Renal cortical epithelial cell (primary cell): Measurements from ENCODE around the gene BICRA. TPM values are rescaled to one million over a fixed set of nuclear protein-coding genes. Genes with fewer than 3 reads are reported as not detected.

Experiments used
- DNase-seq: peaks from one replicate; pipeline ENCODE4 v3.0.0-alpha.2; 2011; ENCODE audit warnings: low read depth
- total RNA-seq: library from RNA; depleted of rRNA; stranded (reverse); fragments of >200 nt; gene quantifications from 2 replicates; pipeline ENCODE4 v1.2.3, GENCODE V29; 2014

BICRA gene
- total RNA-seq, 1 donor from 2014 or later: 18.8 TPM

DNA sequence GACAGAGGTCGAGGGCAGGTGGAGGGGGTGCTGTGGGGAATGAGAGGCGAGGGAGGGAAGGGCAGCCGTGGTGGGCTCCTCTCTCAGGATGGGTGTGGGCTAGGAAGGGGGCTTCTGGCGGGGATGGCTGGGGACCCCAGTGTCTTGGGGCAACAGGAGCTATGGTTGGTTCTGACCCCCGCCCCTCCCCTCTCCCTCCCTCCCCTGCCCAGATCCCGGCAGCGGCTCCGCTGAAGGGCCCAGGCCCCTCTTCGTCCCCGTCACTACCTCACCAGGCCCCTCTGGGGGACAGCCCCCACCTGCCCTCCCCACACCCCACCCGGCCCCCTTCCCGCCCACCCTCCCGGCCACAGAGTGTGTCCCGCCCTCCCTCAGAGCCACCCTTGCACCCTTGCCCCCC lies 85.0 kb downstream of the BICRA start:
- DNase-seq: no peak

DNA sequence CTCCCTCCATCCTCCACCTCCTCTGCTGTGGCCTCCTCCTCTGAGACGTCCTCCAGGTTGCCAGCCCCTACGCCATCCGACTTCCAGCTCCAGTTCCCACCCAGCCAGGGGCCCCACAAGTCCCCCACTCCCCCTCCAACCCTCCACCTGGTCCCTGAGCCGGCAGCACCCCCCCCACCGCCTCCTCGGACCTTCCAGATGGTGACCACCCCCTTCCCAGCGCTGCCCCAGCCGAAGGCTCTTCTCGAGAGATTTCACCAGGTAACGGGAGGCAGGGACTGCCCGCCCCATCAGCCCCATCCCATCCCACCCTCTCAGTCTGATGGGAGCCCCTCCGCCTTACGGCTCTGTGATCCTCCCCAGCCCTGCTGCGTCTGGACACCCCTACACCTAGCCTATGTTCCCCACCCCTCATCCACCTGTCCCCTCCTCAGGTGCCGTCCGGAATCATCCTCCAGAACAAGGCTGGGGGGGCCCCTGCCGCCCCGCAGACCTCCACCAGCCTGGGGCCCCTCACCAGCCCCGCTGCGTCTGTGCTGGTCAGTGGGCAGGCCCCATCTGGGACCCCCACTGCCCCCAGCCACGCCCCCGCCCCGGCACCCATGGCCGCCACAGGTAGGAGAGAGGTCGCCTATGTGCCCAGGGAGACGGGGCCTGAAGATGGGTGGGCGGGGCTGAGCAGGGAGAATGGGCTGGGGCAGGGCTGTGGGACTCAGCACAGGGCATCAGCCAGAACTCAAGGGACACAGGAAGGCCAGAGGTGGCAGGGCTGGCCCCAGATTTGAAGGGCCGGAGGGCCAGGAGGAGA lies 85.7 kb downstream of the BICRA start:
- no peak for DNase-seq

DNA sequence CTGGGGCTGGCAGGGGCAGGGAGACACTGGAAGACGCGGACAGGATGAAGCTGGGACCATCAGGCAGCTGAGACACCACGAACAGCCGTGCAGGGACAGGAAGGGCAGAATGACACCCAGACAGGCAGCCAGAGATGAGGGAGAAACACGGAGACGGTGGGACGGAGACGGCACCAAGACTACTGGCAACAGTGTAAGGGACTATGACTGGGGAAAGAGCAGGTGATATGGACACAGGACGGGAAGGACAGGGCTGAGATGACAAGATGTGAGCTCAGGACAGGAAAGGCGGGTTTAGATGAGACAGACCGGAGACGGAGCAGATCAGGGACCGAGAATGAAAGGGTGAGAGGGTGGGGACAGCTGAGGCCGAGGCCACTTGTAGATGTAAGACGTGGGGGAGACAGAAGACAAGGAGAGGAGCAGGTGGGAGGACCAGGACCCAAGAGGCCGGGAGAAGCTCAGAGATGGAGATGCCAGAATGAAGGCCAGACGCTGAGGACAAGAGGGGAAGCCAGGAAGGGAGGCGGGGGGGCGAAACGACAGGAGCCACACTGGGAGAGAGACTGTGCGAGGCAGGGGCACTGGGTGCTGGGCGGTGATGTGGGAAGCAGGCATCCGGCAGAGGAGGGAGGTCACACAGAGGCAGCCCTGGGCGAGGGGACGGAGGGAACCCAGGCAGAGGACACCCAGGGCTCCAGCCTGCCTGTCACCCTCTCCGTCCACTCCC lies 86.8 kb downstream of the BICRA start:
- DNase-seq: no peak

DNA sequence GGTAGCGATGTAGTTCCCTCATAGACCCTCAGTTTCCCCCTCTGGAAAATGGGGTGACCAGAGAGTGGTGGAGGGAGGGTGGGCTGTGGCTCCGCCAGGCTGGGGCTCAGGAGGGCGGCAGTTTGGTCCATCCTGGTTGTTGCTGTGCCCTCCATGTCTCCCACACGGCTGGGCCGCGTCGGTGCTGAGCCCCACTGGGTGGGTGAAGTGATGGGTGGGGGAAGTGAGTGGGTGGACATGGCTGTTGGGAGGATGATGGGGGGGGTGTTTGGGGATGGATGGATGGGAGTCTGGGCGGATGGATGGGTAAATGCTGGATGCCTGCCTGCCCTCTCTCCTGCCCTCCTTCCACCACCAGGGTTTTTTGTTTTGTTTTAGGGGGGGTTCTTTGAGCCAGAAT lies 87.7 kb downstream of the BICRA start:
- no peak for DNase-seq

DNA sequence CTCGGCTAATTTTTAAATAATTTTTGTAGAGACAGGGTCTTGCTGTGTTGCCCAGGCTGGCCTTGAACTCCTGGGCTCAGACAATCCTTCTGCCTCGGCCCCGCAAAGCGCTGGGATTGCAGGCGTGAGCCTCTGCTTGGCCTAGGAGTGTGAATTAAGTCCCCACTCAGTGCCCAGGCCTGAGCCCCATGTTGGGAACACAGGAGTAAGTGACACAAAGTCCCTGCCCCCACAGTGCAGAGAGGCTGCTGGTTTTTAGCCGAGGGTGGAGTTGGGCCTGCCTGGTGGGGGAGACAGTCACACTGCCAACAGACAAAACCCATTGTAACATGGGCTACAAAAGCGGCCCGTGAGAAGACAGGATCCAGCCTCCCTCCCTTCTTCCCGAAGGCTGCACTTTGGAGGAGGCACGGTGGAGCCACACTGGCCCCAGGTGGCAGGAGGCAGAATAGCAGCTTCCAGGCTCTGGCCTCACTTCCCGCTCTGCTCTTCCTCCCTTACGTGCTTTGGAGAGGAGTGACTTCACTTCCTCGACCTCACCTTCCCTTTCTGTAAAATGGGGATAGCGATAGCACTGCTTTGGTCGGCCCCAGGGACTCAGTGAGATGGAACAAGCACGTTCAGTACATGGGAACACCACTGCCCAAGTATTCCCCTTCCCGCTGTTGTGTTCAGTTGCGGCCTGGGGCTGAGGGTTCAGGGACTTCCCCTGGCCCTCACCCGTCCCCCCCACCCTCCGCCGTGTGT lies 89.1 kb downstream of the BICRA start:
- peak; percentile 50 for DNase-seq

DNA sequence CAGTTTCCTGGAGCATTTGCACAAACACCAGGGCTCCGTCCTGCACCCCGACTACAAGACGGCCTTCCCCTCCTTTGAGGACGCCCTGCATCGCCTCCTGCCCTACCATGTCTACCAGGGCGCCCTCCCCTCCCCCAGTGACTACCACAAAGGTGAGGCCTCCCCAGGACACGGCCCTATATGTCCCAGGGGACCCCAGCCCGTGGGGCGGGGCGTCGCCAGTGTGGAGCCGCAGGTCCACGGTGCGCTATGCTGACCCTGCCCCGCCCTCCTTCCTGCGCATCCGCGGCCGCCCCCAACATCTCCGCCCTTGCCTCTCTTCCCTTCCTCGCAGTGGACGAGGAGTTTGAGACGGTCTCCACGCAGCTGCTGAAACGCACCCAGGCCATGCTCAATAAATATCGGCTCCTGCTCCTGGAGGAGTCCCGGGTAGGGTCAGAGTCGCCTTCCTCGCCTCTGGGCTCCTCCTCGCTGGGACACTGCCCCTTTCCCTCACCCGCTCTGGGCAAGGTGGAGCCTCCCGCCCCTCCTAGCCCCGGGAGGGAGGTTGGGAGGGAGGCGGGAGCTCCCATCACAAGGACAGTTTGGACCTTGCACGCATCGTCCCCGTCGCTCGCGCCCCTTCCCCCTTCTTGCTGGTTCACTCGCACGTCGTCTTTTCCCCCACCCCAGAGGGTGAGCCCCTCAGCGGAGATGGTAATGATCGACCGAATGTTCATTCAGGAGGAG lies 89.9 kb downstream of the BICRA start:
- DNase-seq: no peak

DNA sequence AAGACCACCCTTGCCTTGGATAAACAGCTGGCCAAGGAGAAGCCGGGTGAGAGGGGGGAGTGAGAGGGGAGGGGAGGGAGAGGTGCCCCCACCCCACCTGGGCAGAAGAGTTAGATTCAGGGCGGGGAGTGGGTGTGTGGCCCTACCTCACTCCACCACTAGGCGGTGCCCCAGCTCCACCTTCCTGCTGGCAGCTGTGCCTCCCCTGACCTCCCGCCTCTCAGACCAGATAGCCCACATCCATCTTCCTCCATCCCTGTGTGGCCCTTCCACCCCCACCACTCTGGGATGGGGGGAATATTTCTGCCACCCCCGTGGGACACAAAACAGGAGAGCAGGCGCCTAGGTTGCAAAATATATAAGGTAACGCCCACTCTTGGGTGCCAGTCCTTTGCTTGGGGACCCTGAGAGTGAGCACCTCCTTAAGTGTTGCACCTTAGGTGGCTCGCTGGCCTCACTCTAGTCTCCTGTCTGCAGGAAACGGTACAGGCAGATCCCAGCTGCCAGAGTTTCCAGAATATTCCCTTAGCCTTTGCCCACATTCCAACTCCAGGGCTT lies 90.5 kb downstream of the BICRA start:
- DNase-seq: no peak

DNA sequence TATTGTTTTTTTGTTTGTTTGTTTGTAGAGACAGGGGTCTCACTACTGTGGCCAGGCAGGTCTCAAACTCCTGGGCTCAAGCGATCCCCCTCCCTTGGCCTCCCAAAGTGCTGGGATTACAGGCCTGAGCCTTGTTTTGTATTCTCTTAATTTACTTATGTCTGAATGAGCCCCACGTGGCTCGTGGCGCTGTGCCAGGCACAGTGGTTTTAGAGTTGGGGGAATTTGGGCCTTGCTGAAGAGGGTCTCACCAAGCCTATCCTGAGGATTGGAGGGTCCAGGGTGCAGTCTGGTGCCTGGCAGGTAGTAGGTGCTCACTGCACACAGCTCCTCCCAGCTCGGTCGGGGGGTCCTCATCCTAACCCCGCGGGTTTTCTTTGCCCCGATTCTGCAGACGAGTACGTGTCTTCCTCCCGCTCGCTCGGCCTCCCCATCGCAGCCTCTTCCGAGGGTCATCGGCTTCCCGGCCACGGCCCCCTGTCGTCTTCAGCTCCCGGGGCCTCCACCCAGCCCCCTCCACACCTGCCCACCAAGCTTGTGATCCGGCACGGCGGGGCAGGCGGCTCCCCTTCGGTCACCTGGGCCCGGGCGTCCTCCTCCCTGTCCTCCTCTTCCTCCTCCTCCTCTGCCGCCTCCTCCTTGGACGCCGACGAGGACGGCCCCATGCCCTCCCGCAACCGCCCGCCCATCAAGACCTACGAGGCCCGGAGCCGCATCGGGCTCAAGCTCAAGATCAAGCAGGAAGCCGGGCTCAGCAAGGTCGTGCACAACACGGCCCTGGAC lies 92.2 kb downstream of the BICRA start:
- no peak for DNase-seq

DNA sequence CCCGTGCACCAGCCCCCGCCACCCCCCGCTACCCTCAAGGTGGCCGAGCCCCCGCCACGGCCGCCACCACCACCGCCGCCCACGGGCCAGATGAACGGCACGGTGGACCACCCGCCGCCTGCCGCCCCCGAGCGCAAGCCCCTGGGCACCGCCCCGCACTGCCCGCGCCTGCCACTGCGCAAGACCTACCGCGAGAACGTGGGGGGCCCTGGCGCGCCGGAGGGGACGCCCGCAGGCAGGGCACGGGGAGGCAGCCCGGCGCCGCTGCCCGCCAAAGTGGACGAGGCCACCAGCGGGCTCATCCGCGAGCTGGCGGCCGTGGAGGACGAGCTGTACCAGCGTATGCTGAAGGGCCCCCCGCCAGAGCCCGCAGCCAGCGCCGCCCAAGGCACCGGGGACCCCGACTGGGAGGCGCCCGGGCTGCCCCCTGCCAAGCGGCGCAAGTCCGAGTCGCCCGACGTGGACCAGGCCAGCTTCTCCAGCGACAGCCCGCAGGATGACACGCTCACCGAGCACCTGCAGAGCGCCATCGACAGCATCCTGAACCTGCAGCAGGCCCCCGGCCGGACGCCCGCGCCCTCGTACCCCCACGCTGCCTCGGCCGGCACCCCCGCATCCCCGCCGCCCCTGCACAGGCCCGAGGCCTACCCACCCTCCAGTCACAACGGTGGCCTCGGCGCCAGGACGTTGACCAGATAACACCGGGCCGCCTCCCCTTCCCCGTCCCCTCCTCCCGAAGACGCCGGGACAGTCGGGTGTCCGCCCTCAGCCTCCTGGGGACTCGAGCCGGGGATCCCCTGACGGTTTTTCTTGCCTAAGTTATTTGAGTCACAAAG lies 93.0 kb downstream of the BICRA start:
- DNase-seq: no peak

DNA sequence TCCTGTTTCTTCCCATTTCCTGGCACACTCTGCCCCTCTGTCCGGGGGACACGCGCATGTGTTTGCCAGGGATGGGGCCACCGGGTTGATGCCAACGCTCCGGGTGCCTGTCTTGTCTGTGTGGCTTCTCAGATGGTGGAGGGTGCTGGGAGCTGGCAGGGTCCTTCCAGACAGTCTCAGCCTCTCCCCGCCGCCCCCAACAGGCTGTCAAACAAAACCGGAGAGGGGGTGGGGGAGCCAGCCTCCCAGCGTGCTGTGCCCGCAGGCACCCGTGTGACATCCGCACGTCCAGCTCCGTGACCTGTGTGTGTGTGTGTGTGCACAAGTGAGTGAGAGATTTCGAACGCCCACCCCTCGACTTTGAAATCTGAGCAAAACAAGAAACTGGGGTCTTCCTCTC lies 93.7 kb downstream of the BICRA start:
- no peak for DNase-seq

DNA sequence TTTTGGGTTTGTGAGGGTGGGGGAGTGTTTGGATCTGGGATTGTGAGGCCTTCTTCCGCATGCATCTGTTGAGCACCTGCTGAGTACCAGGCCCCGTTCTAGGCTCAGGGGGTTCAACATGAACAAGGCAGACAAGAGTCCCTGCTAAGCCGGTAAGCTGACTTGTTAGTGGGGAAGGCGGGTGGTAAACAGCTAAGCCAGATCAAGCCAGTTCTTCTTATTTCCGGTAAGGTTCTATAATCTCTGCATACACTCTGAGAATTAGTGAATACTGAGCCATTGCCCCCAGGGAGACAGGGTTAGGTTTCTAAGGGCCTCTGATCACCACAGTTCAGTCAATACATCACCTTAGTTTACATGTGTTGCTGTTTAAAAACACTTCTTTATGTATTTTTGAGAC lies 94.4 kb downstream of the BICRA start:
- DNase-seq: no peak

DNA sequence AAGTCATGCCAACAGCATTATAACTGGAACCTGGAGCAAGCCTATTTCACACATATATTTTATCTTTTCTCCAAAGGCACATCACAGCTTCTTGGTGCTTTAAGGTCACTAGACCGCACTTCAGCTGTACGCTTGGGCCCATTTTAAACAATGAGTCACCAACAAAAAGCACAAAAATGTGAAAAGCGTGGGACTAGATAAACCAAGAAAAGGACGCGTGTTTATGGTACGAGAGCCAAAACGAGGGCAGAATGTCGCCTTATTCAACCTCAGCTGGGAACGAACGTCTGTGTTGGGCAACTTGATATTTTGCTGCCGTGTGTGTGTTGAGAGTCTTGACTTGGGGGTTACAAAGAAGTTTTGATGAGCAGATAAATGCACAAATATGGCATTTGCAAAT lies 95.1 kb downstream of the BICRA start:
- no peak for DNase-seq

DNA sequence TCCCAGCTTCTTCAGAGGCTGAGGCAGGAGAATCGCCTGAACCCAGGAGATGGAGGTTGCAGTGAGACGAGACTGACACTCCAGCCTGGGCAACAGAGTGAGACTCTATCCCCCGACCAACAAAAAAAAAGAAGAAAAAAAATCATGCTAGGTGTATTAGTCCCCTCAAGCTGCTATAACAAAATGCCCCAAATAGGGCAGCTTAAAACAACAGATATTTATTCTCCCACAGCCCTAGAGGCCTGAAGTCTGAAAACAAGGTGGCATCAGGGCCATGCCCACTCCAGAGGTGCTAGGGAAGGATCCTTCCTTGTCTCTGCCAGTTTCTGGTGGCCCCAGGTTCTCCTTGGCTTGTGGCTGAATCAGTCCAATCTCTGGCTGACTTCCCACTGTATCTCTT lies 95.7 kb downstream of the BICRA start:
- DNase-seq: no peak

DNA sequence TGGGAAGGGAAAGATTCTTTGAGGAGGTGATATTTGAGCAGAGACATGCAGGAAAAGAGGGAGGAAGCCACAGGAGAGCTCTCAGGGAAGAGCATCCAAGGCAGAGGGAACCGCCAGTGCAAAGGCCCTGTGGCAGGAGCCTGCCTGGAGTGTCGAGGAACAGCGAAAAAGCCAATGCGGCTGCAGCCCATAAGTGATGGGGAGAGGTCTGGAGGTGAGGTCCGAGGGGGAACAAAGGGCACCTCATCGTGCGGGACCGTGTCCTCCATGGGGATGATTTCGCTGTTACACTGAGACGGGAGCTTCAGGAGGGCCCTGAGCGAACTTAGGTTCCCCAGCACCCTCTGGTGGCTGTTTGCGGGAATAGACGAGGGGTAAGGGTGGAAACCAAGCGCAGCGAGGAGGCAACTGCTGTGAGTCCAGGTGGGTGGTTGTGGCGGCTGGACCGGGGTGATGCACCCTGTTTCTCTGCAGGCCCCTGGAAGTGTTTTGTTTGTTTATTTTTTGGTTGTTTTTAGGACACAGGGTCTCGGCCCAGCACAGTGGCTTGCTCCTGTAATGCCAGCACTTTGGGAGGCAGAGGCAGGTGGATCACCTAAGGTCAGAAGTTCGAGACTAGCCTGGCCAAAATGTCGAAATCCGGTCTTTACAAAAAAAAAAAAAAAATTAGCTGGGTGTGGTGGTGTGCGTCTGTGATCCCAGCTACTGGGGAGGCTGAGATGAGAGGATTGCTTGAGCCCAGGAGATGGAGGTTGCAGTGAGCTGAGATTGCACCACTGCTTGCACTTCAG lies 98.4 kb downstream of the BICRA start:
- DNase-seq: peak; percentile 57

DNA sequence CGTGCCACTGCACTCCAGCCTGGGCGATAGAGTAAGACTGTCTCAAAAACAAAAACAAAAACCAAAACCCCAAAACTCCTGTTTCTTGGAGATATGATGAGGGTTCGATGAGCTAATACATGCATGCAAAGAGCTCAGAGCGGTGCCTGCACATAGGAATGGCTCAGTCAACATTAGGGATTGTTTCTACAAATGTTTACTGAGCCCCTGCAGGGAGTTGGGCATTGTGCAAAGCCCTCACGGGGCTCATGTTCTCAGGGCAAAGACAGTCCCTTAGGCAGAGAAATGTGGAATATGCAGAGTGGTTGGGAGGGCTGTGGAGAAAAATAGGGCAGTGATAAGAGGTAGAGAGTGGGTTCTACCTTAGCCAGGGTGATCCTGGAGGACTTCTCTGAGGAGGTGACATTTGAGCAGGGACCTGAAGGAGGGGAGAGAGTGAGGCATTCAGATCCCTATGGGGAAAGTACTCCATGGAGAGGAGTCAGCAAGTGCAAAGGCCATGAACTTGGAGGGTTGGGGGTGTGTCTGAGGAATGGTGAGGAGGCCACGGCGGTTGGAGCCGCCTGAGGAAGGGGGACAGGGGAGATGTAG lies 102.8 kb downstream of the BICRA start:
- no peak for DNase-seq

DNA sequence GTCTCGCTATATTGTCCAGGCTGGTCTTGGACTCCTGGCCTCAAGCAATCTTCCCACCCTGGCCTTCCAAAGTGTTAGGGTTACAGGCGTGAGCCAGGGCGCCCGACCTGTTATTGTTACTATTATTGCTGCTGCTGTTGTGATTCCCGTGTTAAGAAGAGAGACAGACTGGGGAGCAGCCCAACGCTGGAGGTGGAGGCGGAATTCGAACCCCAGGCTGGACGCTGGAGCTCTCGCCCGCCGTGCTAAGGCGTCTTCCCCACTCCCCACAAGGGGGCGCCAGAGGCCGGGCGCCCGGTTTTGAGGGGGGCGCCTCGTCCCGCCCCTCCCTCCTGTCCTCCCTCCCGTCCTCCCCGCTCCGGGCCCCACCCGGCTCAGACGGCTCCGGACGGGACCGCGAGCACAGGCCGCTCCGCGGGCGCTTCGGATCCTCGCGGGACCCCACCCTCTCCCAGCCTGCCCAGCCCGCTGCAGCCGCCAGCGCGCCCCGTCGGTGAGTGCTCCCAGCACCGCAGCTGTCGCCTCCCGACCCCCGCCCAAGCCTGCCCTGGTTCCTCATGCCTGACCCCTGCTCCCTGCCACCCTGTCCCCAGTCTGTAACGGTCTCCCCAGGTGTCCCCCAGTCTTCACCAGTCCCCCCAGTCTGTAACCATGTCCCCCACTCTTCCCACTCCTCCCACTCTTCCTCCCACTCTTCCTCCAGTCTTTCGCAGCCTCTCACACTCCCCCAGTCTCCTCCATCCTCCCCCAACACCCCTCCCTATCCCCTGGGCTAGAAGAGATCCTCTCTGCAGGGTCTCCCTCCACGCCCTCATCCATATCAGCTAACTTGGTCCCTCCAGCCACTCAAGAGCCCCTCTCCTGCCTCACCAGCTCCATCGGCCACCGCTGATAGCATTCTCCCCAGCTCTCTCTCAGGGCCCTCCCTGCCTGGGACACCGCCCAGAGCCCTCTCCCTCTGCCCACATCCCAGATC lies 104.4 kb downstream of the BICRA start, which contains the start of gene EHD2:
Gene EHD2, plus strand, starts transcription at position 377 of the 976 bp plus-strand sequence. CDS start 3,191 bp downstream, outside the sequence.
- DNase-seq: no peak

DNA sequence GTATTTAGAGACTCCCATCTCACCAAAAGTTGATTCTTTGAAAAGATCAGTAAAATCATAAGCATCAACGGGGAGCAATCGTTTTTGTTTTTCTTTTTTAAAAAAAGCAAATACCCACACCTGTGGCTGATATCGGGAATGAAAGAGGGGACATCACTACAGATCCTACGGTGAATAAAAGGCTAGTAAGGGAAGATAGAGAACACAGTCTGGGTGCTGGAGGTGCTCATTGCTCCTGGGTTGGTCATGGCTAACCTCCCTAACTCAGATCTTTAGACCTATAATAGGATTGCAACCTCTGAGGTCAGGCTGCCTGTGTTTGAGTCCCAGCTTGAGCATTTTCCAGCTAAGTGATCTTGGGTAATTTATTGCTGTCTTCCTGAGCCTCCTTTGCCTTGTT lies 105.4 kb downstream of the BICRA start:
- DNase-seq: no peak
